ENCODE data around the gene BCL2L11.

The BCL2L11 gene

GRCh38 chr2:111099402-111099801 lies 21.3 kb upstream of the BCL2L11 start:
- DNase-seq (ENCODE audit: low read depth), result no peak
- TF ChIP-seq, protein P1, sequence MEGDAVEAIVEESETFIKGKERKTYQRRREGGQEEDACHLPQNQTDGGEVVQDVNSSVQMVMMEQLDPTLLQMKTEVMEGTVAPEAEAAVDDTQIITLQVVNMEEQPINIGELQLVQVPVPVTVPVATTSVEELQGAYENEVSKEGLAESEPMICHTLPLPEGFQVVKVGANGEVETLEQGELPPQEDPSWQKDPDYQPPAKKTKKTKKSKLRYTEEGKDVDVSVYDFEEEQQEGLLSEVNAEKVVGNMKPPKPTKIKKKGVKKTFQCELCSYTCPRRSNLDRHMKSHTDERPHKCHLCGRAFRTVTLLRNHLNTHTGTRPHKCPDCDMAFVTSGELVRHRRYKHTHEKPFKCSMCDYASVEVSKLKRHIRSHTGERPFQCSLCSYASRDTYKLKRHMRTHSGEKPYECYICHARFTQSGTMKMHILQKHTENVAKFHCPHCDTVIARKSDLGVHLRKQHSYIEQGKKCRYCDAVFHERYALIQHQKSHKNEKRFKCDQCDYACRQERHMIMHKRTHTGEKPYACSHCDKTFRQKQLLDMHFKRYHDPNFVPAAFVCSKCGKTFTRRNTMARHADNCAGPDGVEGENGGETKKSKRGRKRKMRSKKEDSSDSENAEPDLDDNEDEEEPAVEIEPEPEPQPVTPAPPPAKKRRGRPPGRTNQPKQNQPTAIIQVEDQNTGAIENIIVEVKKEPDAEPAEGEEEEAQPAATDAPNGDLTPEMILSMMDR (IDR thresholded peaks at IDR 0.05; ENCODE audit: low read length, missing control alignments), result no peak
- no peak overlapping the region for H3K4me3 ChIP-seq (replicated peaks; ENCODE audit: low read depth, low read length)

DNA sequence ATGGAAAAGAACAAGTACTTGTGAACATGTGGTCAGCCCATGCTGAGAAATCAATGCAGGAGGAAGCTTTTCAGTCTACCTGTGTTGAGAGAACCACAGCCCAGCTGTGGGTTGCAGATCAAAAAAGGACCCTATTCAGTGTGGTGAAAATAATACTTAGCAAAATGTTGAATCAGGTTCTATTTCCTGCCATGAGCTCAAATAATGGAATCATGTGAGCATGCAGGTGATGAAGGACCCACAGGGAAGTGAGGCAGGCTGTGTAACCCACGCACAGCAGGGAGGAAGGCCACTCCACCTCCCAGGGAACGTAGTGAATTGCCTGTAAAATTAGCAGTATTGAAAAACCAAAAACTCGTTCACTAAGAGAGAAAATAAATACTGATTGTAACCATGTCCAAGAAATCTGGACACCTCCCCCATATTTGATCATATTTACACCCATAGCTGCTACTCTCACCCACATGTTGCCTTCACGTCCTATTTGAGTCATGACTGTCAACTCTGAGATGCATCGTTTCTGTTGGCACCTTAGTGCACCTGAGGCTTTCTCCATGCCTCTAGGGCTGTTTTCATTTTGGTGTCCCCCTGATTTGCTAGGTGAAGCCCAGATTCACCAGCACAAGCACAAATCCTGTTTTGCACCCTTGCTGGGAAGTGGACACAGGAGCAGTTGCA lies 20.5 kb upstream of the BCL2L11 start:
- no peak overlapping the region for H3K4me3 ChIP-seq (replicated peaks; ENCODE audit: low read depth, low read length)
- DNase-seq (ENCODE audit: low read depth), result no peak
- TF ChIP-seq, protein P1 (IDR thresholded peaks at IDR 0.05; ENCODE audit: low read length, missing control alignments), result no peak

DNA sequence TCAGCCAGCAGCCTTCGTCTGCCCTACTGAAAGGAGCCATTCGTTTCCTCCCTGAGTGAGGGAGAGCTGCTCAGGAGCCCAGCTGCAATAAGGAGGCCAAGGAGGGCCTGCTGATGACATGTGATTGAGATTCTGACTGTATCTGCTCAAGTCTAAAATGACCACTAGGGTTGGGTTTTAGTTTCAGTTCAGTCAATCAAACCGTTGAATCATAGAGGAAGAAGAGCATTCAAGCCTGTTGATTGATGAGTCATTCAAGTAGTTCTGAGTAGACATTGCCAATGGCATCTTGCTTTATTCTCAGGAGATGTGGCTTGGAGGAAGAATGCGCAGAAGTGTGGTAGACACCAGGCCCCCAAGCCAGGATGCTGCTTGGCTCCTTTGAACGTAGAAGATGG lies 19.9 kb upstream of the BCL2L11 start:
- TF ChIP-seq, protein P1 (IDR thresholded peaks at IDR 0.05; ENCODE audit: low read length, missing control alignments), result no peak
- no peak for DNase-seq (ENCODE audit: low read depth)
- H3K4me3 ChIP-seq (replicated peaks; ENCODE audit: low read depth, low read length), result no peak overlapping the region

- DNase-seq (ENCODE audit: low read depth), result no peak
- TF ChIP-seq, protein P1 (IDR thresholded peaks at IDR 0.05; ENCODE audit: low read length, missing control alignments), result no peak
- no peak overlapping the region for H3K4me3 ChIP-seq (replicated peaks; ENCODE audit: low read depth, low read length)
Measured at GRCh38 chr2:111101592-111101991, 19.1 kb upstream of the BCL2L11 start.

GRCh38 chr2:111102216-111102615 lies 18.5 kb upstream of the BCL2L11 start:
- DNase-seq (ENCODE audit: low read depth), result no peak
- no peak overlapping the region for H3K4me3 ChIP-seq (replicated peaks; ENCODE audit: low read depth, low read length)
- TF ChIP-seq, protein P1 (IDR thresholded peaks at IDR 0.05; ENCODE audit: low read length, missing control alignments), result no peak

DNA sequence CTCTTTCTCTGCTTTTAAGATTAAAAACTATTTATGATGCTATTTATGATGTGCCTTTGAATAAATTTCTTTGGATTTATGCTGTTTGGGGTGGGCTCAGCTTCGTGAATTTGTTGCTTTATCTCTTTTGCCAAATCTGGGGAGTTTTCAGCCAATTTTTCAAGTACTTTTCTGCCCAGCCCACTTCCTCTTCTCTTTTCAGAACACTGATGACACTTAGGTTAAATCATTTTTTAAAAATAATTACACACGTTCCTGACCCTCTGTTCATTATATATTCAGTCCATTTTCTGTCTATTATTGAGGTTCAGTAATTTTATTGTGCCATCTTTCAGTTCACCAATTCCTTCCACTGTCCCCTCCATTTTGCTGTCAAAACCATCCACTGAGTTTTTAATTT lies 14.8 kb upstream of the BCL2L11 start:
- no peak for DNase-seq (ENCODE audit: low read depth)
- TF ChIP-seq, protein P1 (IDR thresholded peaks at IDR 0.05; ENCODE audit: low read length, missing control alignments), result no peak
- H3K4me3 ChIP-seq (replicated peaks; ENCODE audit: low read depth, low read length), result no peak overlapping the region

- TF ChIP-seq, protein P1 (IDR thresholded peaks at IDR 0.05; ENCODE audit: low read length, missing control alignments), result no peak
- no peak overlapping the region for H3K4me3 ChIP-seq (replicated peaks; ENCODE audit: low read depth, low read length)
- DNase-seq (ENCODE audit: low read depth), result no peak
Measured at GRCh38 chr2:111106706-111107105, 14.0 kb upstream of the BCL2L11 start.
